ENCODE results near the gene PNMA8B. TPM values are rescaled to one million over a fixed set of nuclear protein-coding genes. Genes with fewer than 3 reads are reported as not detected.

Gene PNMA8B
- total RNA-seq, 1 experiment from 2014 or later, result not detected

GRCh38 chr19:46466536-46467196 is 29.0 kb downstream of the PNMA8B start:
- DNase-seq (ENCODE audit: low read depth, low spot score), result no peak
- H3K27ac ChIP-seq (ENCODE audit: low read length), result no peak overlapping the region
- BruUV-seq (replicated peaks), result no TSS peak
- no peaks in the 10 kb centered on the region for H3K9me3 ChIP-seq (ENCODE audit: control insufficient read depth, insufficient read depth, low read depth, low read length)
- no peaks in the 10 kb centered on the region; the same call in 1 of the 2 replicates for H3K4me1 ChIP-seq (ENCODE audit: control insufficient read depth, insufficient read depth, low read length)
- no peak overlapping the region for H3K4me3 ChIP-seq (ENCODE audit: low read depth in 2 of 2, low read length in 2 of 2)
- no peak for TF ChIP-seq SIN3A (IDR thresholded peaks at IDR 0.05; ENCODE audit: borderline replicate concordance, insufficient read depth, low read depth, low read length)
- TF ChIP-seq CTCF (IDR thresholded peaks at IDR 0.05), result no peak
- TF ChIP-seq POLR2AphosphoS5 (IDR thresholded peaks at IDR 0.05; ENCODE audit: low read depth, low read length), result no peak
- no peak for TF ChIP-seq TCF7L2 (IDR thresholded peaks at IDR 0.05; ENCODE audit: low read depth, low read length)
- TF ChIP-seq REST (IDR thresholded peaks at IDR 0.05; ENCODE audit: insufficient read depth in 1 of 2, low read depth in 2 of 2, low read length in 1 of 2), result no peak
- in situ Hi-C loops (cut with HindIII; ENCODE audit: low pct_unique_long_range_greater_than_20kb, low sequenced_read_pairs), result no loop called here
- POLR2A ChIA-PET, result no interaction called here
- intact Hi-C loops (cut with micrococcal nuclease; ENCODE audit: unreplicated experiment), result no loop called here
- CTCF ChIA-PET, result interaction anchor here (0.6 kb wide), 1 partner anchor 16 kb away, joined by 3 read pairs; no protein-coding TSS in a partner anchor
- no peak for ATAC-seq
- no peaks in the 10 kb centered on the region for H3K36me3 ChIP-seq (ENCODE audit: control insufficient read depth, insufficient read depth, low read length)
- H3K27me3 ChIP-seq (ENCODE audit: control insufficient read depth, insufficient read depth, low read length), result no peaks in the 10 kb centered on the region

GRCh38 chr19:46463516-46463915 is 32.2 kb downstream of the PNMA8B start:
- ATAC-seq, result no peak
- intact Hi-C loops (cut with micrococcal nuclease; ENCODE audit: unreplicated experiment), result no loop called here
- Histone ChIP-seq H3K9me3 (ENCODE audit: control insufficient read depth, insufficient read depth, low read depth, low read length) (no peaks in the 10 kb centered on the region), H3K4me1 (ENCODE audit: control insufficient read depth, insufficient read depth, low read length) (no peaks in the 10 kb centered on the region; the same call in 1 of the 2 replicates), H3K27me3 (ENCODE audit: control insufficient read depth, insufficient read depth, low read length) (no peaks in the 10 kb centered on the region), H3K4me3 (ENCODE audit: low read depth in 2 of 2, low read length in 2 of 2) (no peak overlapping the region), H3K27ac (ENCODE audit: low read length) (no peak overlapping the region), H3K36me3 (ENCODE audit: control insufficient read depth, insufficient read depth, low read length) (no peaks in the 10 kb centered on the region)
- no peak for TF ChIP-seq SIN3A (IDR thresholded peaks at IDR 0.05; ENCODE audit: borderline replicate concordance, insufficient read depth, low read depth, low read length)
- TF ChIP-seq REST (IDR thresholded peaks at IDR 0.05; ENCODE audit: insufficient read depth in 1 of 2, low read depth in 2 of 2, low read length in 1 of 2), result no peak
- TF ChIP-seq CTCF (IDR thresholded peaks at IDR 0.05), result no peak
- TF ChIP-seq TCF7L2 (IDR thresholded peaks at IDR 0.05; ENCODE audit: low read depth, low read length), result no peak
- no peak for TF ChIP-seq POLR2AphosphoS5 (IDR thresholded peaks at IDR 0.05; ENCODE audit: low read depth, low read length)
- ChIA-PET POLR2A (no interaction called here), CTCF (interaction anchor here (1.0 kb wide), 1 partner anchor 10 kb away, joined by 3 read pairs; no protein-coding TSS in a partner anchor)
- BruUV-seq (replicated peaks), result no TSS peak
- in situ Hi-C loops (cut with HindIII; ENCODE audit: low pct_unique_long_range_greater_than_20kb, low sequenced_read_pairs), result no loop called here
- DNase-seq (ENCODE audit: low read depth, low spot score), result no peak

Measured in Panc1 (cell line).